Karpas-422 (cell line): ENCODE data around the gene VWF. TPM values are rescaled to one million over a fixed set of nuclear protein-coding genes. Genes with fewer than 3 reads are reported as not detected.
"Not testable (repeated sequence)": the region's sequence is repeated elsewhere in the genome, so short reads cannot be mapped to it uniquely, and the experiment has no call there.

ENCODE experiments used
- DNase-seq: peaks from one replicate; pipeline ENCODE4 v3.0.0-alpha.2; 2015
- H2AFZ ChIP-seq: fragments of 200-600 bp; sonication (generic); 2 replicates; pipeline ENCODE4 v1.6.1; 2014; ENCODE audit warnings: antibody characterized with exemption, low read length, mixed read lengths
- H3K27ac ChIP-seq: fragments of 200-600 bp; sonication (generic); 2 replicates; pipeline ENCODE4 v1.5.1; 2014; ENCODE audit warnings: mild to moderate bottlenecking, low read length, moderate library complexity
- H3K27me3 ChIP-seq: fragments of 200-600 bp; sonication (generic); 2 replicates; pipeline ENCODE4 v1.6.1; 2014; ENCODE audit warnings: low read length, mixed read lengths
- H3K36me3 ChIP-seq: fragments of 200-600 bp; sonication (generic); 2 replicates; pipeline ENCODE4 v1.6.1; 2014; ENCODE audit warnings: low read length, mixed read lengths; ENCODE audit not compliant: insufficient read depth
- H3K4me1 ChIP-seq: fragments of 200-600 bp; sonication (generic); 2 replicates; pipeline ENCODE4 v1.6.1; 2014; ENCODE audit warnings: mild to moderate bottlenecking, low read length, mixed read lengths
- H3K4me2 ChIP-seq: fragments of 200-600 bp; sonication (generic); 2 replicates; pipeline ENCODE4 v1.6.1; 2014; ENCODE audit warnings: low read length, low read depth, mild to moderate bottlenecking; ENCODE audit not compliant: poor library complexity, severe bottlenecking
- H3K4me3 ChIP-seq: fragments of 200-600 bp; sonication (generic); 2 replicates; pipeline ENCODE4 v1.5.1; 2014; ENCODE audit warnings: mild to moderate bottlenecking, antibody characterized with exemption, low read length, mixed read lengths
- H3K79me2 ChIP-seq: fragments of 200-600 bp; sonication (generic); 2 replicates; pipeline ENCODE4 v1.6.1; 2014; ENCODE audit warnings: mild to moderate bottlenecking, low read length, mixed read lengths
- H3K9ac ChIP-seq: fragments of 200-600 bp; sonication (generic); 2 replicates; pipeline ENCODE4 v1.6.0; 2014; ENCODE audit warnings: low read length
- H3K9me2 ChIP-seq: fragments of 200-600 bp; sonication (generic), shearing (Covaris generic); replicated peaks from 2 replicates; pipeline ENCODE4 v1.6.0; 2014; ENCODE audit warnings: mild to moderate bottlenecking, low read length, moderate library complexity; ENCODE audit not compliant: insufficient read depth
- H3K9me3 ChIP-seq: fragments of 300-700, 200-600 bp; sonication (generic); 2 replicates; pipeline ENCODE4 v1.6.1; 2014; ENCODE audit warnings: low read length, mixed read lengths
- H4K20me1 ChIP-seq: fragments of 200-600 bp; sonication (generic); 2 replicates; pipeline ENCODE4 v1.6.1; 2014; ENCODE audit warnings: mild to moderate bottlenecking, antibody characterized with exemption, low read length, low read depth; ENCODE audit not compliant: insufficient read depth
- total RNA-seq: library from RNA; depleted of rRNA; stranded (reverse); fragments of >200 nt; shearing (Covaris generic); gene quantifications from 2 replicates; pipeline ENCODE4 v1.2.3, GENCODE V29; 2014; ENCODE audit warnings: low replicate concordance

The VWF gene
- total RNA-seq, 1 experiment from 2014 or later = not detected

GRCh38 chr12:6154730-6155459, 30.4 kb upstream of the VWF start:
- Histone ChIP-seq H3K4me3 (no peak overlapping the region), H3K9me2 (no peaks in the 10 kb centered on the region), H3K36me3 (no peaks in the 10 kb centered on the region), H3K9me3 (no peaks in the 10 kb centered on the region), H3K79me2 (no peaks in the 10 kb centered on the region), H3K27ac (no peak overlapping the region), H3K4me1 (no peaks in the 10 kb centered on the region), H2AFZ (no peak overlapping the region), H3K9ac (no peak overlapping the region), H4K20me1 (no peaks in the 10 kb centered on the region), H3K27me3 (no peaks in the 10 kb centered on the region), H3K4me2 (no peak overlapping the region)
- DNase-seq = no peak

GRCh38 chr12:6148722-6149121, 24.3 kb upstream of the VWF start:
- H3K4me2 ChIP-seq, H3K4me1 ChIP-seq, H4K20me1 ChIP-seq, H3K9me3 ChIP-seq, DNase-seq, H3K9me2 ChIP-seq, H2AFZ ChIP-seq, H3K27ac ChIP-seq, H3K36me3 ChIP-seq, H3K9ac ChIP-seq, H3K4me3 ChIP-seq, H3K79me2 ChIP-seq, H3K27me3 ChIP-seq: not testable (repeated sequence)

GRCh38 chr12:6148061-6148460, 23.6 kb upstream of the VWF start:
- Histone ChIP-seq H3K27ac (no peak overlapping the region), H3K27me3 (no peaks in the 10 kb centered on the region), H3K4me3 (no peak overlapping the region), H3K4me2 (no peak overlapping the region), H3K9ac (no peak overlapping the region), H3K9me3 (no peaks in the 10 kb centered on the region), H3K4me1 (no peaks in the 10 kb centered on the region), H3K36me3 (no peaks in the 10 kb centered on the region), H2AFZ (no peak overlapping the region), H4K20me1 (no peaks in the 10 kb centered on the region), H3K9me2 (no peaks in the 10 kb centered on the region), H3K79me2 (no peaks in the 10 kb centered on the region)
- DNase-seq = no peak

- Histone ChIP-seq H3K27ac (no peak overlapping the region), H3K9me2 (no peaks in the 10 kb centered on the region), H3K9ac (no peak overlapping the region), H3K4me3 (no peak overlapping the region), H3K4me2 (no peak overlapping the region), H3K9me3 (no peaks in the 10 kb centered on the region), H4K20me1 (no peaks in the 10 kb centered on the region), H3K4me1 (no peaks in the 10 kb centered on the region), H3K36me3 (no peaks in the 10 kb centered on the region), H2AFZ (no peak overlapping the region), H3K27me3 (no peaks in the 10 kb centered on the region), H3K79me2 (no peaks in the 10 kb centered on the region)
- DNase-seq = no peak
These were observed 22.5 kb upstream of the VWF start for GRCh38 chr12:6146951-6147350.

GRCh38 chr12:6146509-6146908, 22.0 kb upstream of the VWF start:
- no peak overlapping the region for H2AFZ ChIP-seq
- no peaks in the 10 kb centered on the region for H3K9me3 ChIP-seq
- no peaks in the 10 kb centered on the region for H3K36me3 ChIP-seq
- H3K27ac ChIP-seq = no peak overlapping the region
- no peaks in the 10 kb centered on the region for H3K27me3 ChIP-seq
- no peak overlapping the region for H3K4me2 ChIP-seq
- DNase-seq = no peak
- no peaks in the 10 kb centered on the region for H3K9me2 ChIP-seq
- no peaks in the 10 kb centered on the region for H3K4me1 ChIP-seq
- no peaks in the 10 kb centered on the region for H3K79me2 ChIP-seq
- no peak overlapping the region for H3K9ac ChIP-seq
- H3K4me3 ChIP-seq = no peak overlapping the region
- no peaks in the 10 kb centered on the region for H4K20me1 ChIP-seq

GRCh38 chr12:6145564-6145963, 21.1 kb upstream of the VWF start:
- no peak overlapping the region for H2AFZ ChIP-seq
- no peaks in the 10 kb centered on the region for H3K36me3 ChIP-seq
- DNase-seq = no peak
- no peaks in the 10 kb centered on the region for H4K20me1 ChIP-seq
- no peak overlapping the region for H3K9ac ChIP-seq
- no peak overlapping the region for H3K27ac ChIP-seq
- no peak overlapping the region for H3K4me2 ChIP-seq
- no peaks in the 10 kb centered on the region for H3K79me2 ChIP-seq
- no peaks in the 10 kb centered on the region for H3K9me2 ChIP-seq
- H3K4me1 ChIP-seq = no peaks in the 10 kb centered on the region
- H3K27me3 ChIP-seq = no peaks in the 10 kb centered on the region
- H3K9me3 ChIP-seq = no peaks in the 10 kb centered on the region
- H3K4me3 ChIP-seq = no peak overlapping the region

GRCh38 chr12:6143303-6143675, 18.8 kb upstream of the VWF start:
- Histone ChIP-seq H3K27me3 (no peaks in the 10 kb centered on the region), H3K27ac (no peak overlapping the region), H3K36me3 (no peaks in the 10 kb centered on the region), H3K4me1 (no peaks in the 10 kb centered on the region), H3K9me2 (no peaks in the 10 kb centered on the region), H3K4me2 (no peak overlapping the region), H3K4me3 (no peak overlapping the region), H3K79me2 (no peaks in the 10 kb centered on the region), H3K9ac (no peak overlapping the region), H2AFZ (no peak overlapping the region), H3K9me3 (no peaks in the 10 kb centered on the region), H4K20me1 (no peaks in the 10 kb centered on the region)
- no peak for DNase-seq

GRCh38 chr12:6142368-6143302, 18.2 kb upstream of the VWF start:
- not testable (repeated sequence) for H3K9ac ChIP-seq, H3K27ac ChIP-seq, DNase-seq, H4K20me1 ChIP-seq, H3K79me2 ChIP-seq, H2AFZ ChIP-seq, H3K27me3 ChIP-seq, H3K9me2 ChIP-seq, H3K4me2 ChIP-seq, H3K36me3 ChIP-seq, H3K4me3 ChIP-seq, H3K4me1 ChIP-seq, H3K9me3 ChIP-seq
